Caco-2 (cell line): ENCODE data around the gene APOH. TPM values are rescaled to one million over a fixed set of nuclear protein-coding genes. Genes with fewer than 3 reads are reported as not detected.

Experiments
- BruUV-seq: library from RNA; stranded (reverse); fragments of 400-500 nt; replicated peaks from 2 replicates; lab custom pipeline; 2021; lab: Mats Ljungman, UMichigan
- CTCF ChIA-PET: fragments of 300-600 bp; sonication (Branson Sonifier 250); formaldehyde crosslinking; loops from one replicate; lab custom pipeline; 2022; ENCODE audit warnings: antibody characterized with exemption; lab: Charles Lee
- POLR2A ChIA-PET: fragments of 300-600 bp; sonication (Branson Sonifier 250); formaldehyde crosslinking; loops from one replicate; lab custom pipeline; 2022; ENCODE audit warnings: antibody characterized with exemption; lab: Charles Lee
- DNase-seq, 2 experiments: peaks; one replicate each; pipeline versions ENCODE4 v3.0.0 to v3.0.0-alpha.2; 2020 to 2022
- H3K27me3 ChIP-seq: replicated peaks from 2 replicates; pipeline ENCODE4 v1.6.0; 2011; ENCODE audit warnings: low read length; ENCODE audit not compliant: control insufficient read depth, insufficient read depth
- H3K36me3 ChIP-seq: 2 replicates; pipeline ENCODE4 v1.5.1; 2011; ENCODE audit warnings: low read length; ENCODE audit not compliant: control insufficient read depth, insufficient read depth
- H3K4me1 ChIP-seq: fragments of 250-450 bp; sonication (Bioruptor Pico); 2 replicates; pipeline ENCODE4 v1.5.1; 2020; ENCODE audit warnings: mild to moderate bottlenecking
- H3K4me3 ChIP-seq: 2 replicates; pipeline ENCODE4 v1.5.1; 2011; ENCODE audit warnings: low read depth, mild to moderate bottlenecking, control low read depth, low read length
- H3K9me3 ChIP-seq: fragments of 250-450 bp; sonication (Bioruptor Pico); 2 replicates; pipeline ENCODE4 v1.5.1; 2020; ENCODE audit warnings: mild to moderate bottlenecking, moderate library complexity
- H3K27ac Mint-ChIP-seq: one replicate; pipeline ENCODE4 v1.8.0; 2022; ENCODE audit warnings: mixed read lengths; ENCODE audit not compliant: unreplicated experiment
- H3K27me3 Mint-ChIP-seq: one replicate; pipeline ENCODE4 v1.8.0; 2022; ENCODE audit warnings: mixed read lengths; ENCODE audit not compliant: insufficient read depth, unreplicated experiment
- H3K36me3 Mint-ChIP-seq: one replicate; pipeline ENCODE4 v1.8.0; 2022; ENCODE audit warnings: mild to moderate bottlenecking, mixed read lengths; ENCODE audit not compliant: insufficient read depth, unreplicated experiment
- H3K4me1 Mint-ChIP-seq: one replicate; pipeline ENCODE4 v1.8.0; 2022; ENCODE audit warnings: low read depth, mixed read lengths; ENCODE audit not compliant: unreplicated experiment
- H3K4me3 Mint-ChIP-seq: one replicate; pipeline ENCODE4 v1.8.0; 2022; ENCODE audit warnings: mild to moderate bottlenecking, moderate library complexity, mixed read lengths; ENCODE audit not compliant: unreplicated experiment
- H3K9me3 Mint-ChIP-seq: one replicate; pipeline ENCODE4 v1.8.0; 2022; ENCODE audit warnings: mixed read lengths; ENCODE audit not compliant: unreplicated experiment
- CTCF ChIP-seq, 2 experiments: fragments of 200-600 bp in 1 of 2; IDR thresholded peaks; 1 replicate in 1 of 2; 2 replicates in 1 of 2; pipeline versions ENCODE4 v1.5.1 to v1.8.0; 2011 to 2022; ENCODE audit warnings: antibody characterized with exemption in 1 of 2, control low read depth in 1 of 2, inconsistent platforms in 1 of 2, low read depth in 1 of 2, low read length in 1 of 2, mild to moderate bottlenecking in 1 of 2, moderate library complexity in 1 of 2; ENCODE audit not compliant: insufficient read depth in 1 of 2, severe bottlenecking in 1 of 2, unreplicated experiment in 1 of 2
- intact Hi-C: fragments of 100-400 bp; cut with micrococcal nuclease; formaldehyde crosslinking; loops from one replicate; pipeline ENCODE4 v1.10.0; 2022; ENCODE audit not compliant: unreplicated experiment
- total RNA-seq: library from RNA; stranded (reverse); gene quantifications from 2 replicates; pipeline ENCODE4 v1.2.3, GENCODE V29; 2022

The APOH gene
- total RNA-seq, 1 experiment from 2014 or later: 135 TPM

- Histone ChIP-seq H3K36me3 (no peaks in the 10 kb centered on the region), H3K9me3 (no peaks in the 10 kb centered on the region), H3K4me3 (no peak overlapping the region), H3K4me1 (no peaks in the 10 kb centered on the region), H3K27me3 (no peaks in the 10 kb centered on the region)
- no peak for TF ChIP-seq CTCF (IDR thresholded peaks at IDR 0.05; ENCODE audit: insufficient read depth in 1 of 2, low read depth in 1 of 2, low read length in 1 of 2, severe bottlenecking in 1 of 2, unreplicated experiment in 1 of 2)
- Mint-ChIP-seq H3K27me3 (no peaks in the 10 kb centered on the region), H3K27ac (no peak overlapping the region), H3K36me3 (no peaks in the 10 kb centered on the region), H3K4me1 (no peaks in the 10 kb centered on the region), H3K4me3 (no peak overlapping the region), H3K9me3 (no peaks in the 10 kb centered on the region)
- CTCF ChIA-PET: no interaction called here
- POLR2A ChIA-PET: no interaction called here
- no peak for DNase-seq
- BruUV-seq: no TSS peak
- intact Hi-C loops: no loop called here
Observed at GRCh38 chr17:66171692-66172091, 57.5 kb downstream of the APOH start.

GRCh38 chr17:66171172-66171571 lies 58.0 kb downstream of the APOH start:
- CTCF ChIA-PET: no interaction called here

GRCh38 chr17:66169839-66170238 lies 59.4 kb downstream of the APOH start:
- no TSS peak for BruUV-seq
- no peaks in the 10 kb centered on the region for H3K27me3 Mint-ChIP-seq
- no peak for DNase-seq
- H3K4me1 Mint-ChIP-seq: no peaks in the 10 kb centered on the region
- no peak for TF ChIP-seq CTCF (IDR thresholded peaks at IDR 0.05; ENCODE audit: insufficient read depth in 1 of 2, low read depth in 1 of 2, low read length in 1 of 2, severe bottlenecking in 1 of 2, unreplicated experiment in 1 of 2)
- no peaks in the 10 kb centered on the region for H3K9me3 Mint-ChIP-seq
- H3K27me3 ChIP-seq: no peaks in the 10 kb centered on the region
- ChIA-PET CTCF (interaction anchor here (0.6 to 0.9 kb wide), 2 partner anchors 236 to 938 kb away, joined by 3 to 8 read pairs; no protein-coding TSS in a partner anchor), POLR2A (interaction anchor here (0.6 kb wide), 1 partner anchor 213 kb away, joined by 6 read pairs; no protein-coding TSS in a partner anchor)
- H3K4me3 ChIP-seq: no peak overlapping the region
- H3K4me3 Mint-ChIP-seq: no peak overlapping the region
- H3K27ac Mint-ChIP-seq: no peak overlapping the region
- intact Hi-C loops: loop anchor here (5.0 kb wide), 2 partner anchors 613 to 878 kb away; no protein-coding TSS in a partner anchor
- no peaks in the 10 kb centered on the region for H3K36me3 ChIP-seq
- H3K4me1 ChIP-seq: no peaks in the 10 kb centered on the region
- no peaks in the 10 kb centered on the region for H3K9me3 ChIP-seq
- H3K36me3 Mint-ChIP-seq: no peaks in the 10 kb centered on the region

More at GRCh38 chr17:66171172-66171571, 58.0 kb downstream of the APOH start:
- BruUV-seq: no TSS peak
- no peaks in the 10 kb centered on the region for H3K9me3 ChIP-seq
- H3K27ac Mint-ChIP-seq: no peak overlapping the region
- POLR2A ChIA-PET: no interaction called here
- H3K4me1 ChIP-seq: no peaks in the 10 kb centered on the region
- H3K9me3 Mint-ChIP-seq: no peaks in the 10 kb centered on the region
- no peaks in the 10 kb centered on the region for H3K27me3 Mint-ChIP-seq
- no peak for TF ChIP-seq CTCF (IDR thresholded peaks at IDR 0.05; ENCODE audit: insufficient read depth in 1 of 2, low read depth in 1 of 2, low read length in 1 of 2, severe bottlenecking in 1 of 2, unreplicated experiment in 1 of 2)
- no peak overlapping the region for H3K4me3 ChIP-seq
- intact Hi-C loops: no loop called here
- H3K36me3 Mint-ChIP-seq: no peaks in the 10 kb centered on the region
- no peaks in the 10 kb centered on the region for H3K36me3 ChIP-seq
- H3K4me1 Mint-ChIP-seq: no peaks in the 10 kb centered on the region
- no peaks in the 10 kb centered on the region for H3K27me3 ChIP-seq
- DNase-seq: no peak
- no peak overlapping the region for H3K4me3 Mint-ChIP-seq
